ENCODE results near the gene HNRNPUL1.

- no peak for TF ChIP-seq EZH2 (IDR thresholded peaks at IDR 0.05; ENCODE audit: borderline replicate concordance, low read length)
- TF ChIP-seq, protein P1, sequence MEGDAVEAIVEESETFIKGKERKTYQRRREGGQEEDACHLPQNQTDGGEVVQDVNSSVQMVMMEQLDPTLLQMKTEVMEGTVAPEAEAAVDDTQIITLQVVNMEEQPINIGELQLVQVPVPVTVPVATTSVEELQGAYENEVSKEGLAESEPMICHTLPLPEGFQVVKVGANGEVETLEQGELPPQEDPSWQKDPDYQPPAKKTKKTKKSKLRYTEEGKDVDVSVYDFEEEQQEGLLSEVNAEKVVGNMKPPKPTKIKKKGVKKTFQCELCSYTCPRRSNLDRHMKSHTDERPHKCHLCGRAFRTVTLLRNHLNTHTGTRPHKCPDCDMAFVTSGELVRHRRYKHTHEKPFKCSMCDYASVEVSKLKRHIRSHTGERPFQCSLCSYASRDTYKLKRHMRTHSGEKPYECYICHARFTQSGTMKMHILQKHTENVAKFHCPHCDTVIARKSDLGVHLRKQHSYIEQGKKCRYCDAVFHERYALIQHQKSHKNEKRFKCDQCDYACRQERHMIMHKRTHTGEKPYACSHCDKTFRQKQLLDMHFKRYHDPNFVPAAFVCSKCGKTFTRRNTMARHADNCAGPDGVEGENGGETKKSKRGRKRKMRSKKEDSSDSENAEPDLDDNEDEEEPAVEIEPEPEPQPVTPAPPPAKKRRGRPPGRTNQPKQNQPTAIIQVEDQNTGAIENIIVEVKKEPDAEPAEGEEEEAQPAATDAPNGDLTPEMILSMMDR (conservative IDR thresholded peaks at IDR 0.05 in 1 of 2, IDR thresholded peaks at IDR 0.05 in 1 of 2; ENCODE audit: extremely low read depth in 1 of 2, insufficient read depth in 1 of 2, low read depth in 1 of 2, low read length in 2 of 2) = no peak
Observed at GRCh38 chr19:41319500-41320184, 55.5 kb downstream of the HNRNPUL1 start.
